SW480 (cell line): Measurements from ENCODE around the gene SERTAD1.
"Not testable (repeated sequence)": the region's sequence is repeated elsewhere in the genome, so short reads cannot be mapped to it uniquely, and the experiment has no call there.

ENCODE experiments used
- DNase-seq: peaks from one replicate; pipeline ENCODE4 v3.0.0-alpha.2; 2016; ENCODE audit warnings: low spot score

SERTAD1 gene

GRCh38 chr19:40425450-40426287 is at the start of gene SERTAD1:
Gene SERTAD1, minus strand, starts transcription at chr19:40425992. Its CDS starts 2,446 bp downstream, at chr19:40423546.
- DNase-seq = peak; percentile 100

- no peak for DNase-seq
Measured at GRCh38 chr19:40474737-40475136, 48.9 kb upstream of the SERTAD1 start.

GRCh38 chr19:40472516-40472915 is 46.7 kb upstream of the SERTAD1 start:
- DNase-seq = no peak

GRCh38 chr19:40471111-40471510 is 45.3 kb upstream of the SERTAD1 start:
- DNase-seq = no peak

- DNase-seq = no peak
Measured at GRCh38 chr19:40469011-40469410, 43.2 kb upstream of the SERTAD1 start.

GRCh38 chr19:40466985-40467734 is 41.4 kb upstream of the SERTAD1 start, which contains the start of gene SPTBN4:
Gene SPTBN4, plus strand, starts transcription at chr19:40467001. Its CDS starts 5,621 bp downstream, at chr19:40472622.
- no peak for DNase-seq

- no peak for DNase-seq
Measured at GRCh38 chr19:40466219-40466984, 40.6 kb upstream of the SERTAD1 start.

GRCh38 chr19:40465557-40466218 is 39.9 kb upstream of the SERTAD1 start, which contains the start of gene BLVRB:
Gene BLVRB, minus strand, starts transcription at chr19:40465745. Its CDS starts 57 bp downstream, at chr19:40465688.
- peak; percentile 99 for DNase-seq

- DNase-seq = peak; percentile 92
Measured at GRCh38 chr19:40465025-40465556, 39.3 kb upstream of the SERTAD1 start.

- peak; percentile 90 for DNase-seq
Measured at GRCh38 chr19:40464059-40465024, 38.5 kb upstream of the SERTAD1 start.

GRCh38 chr19:40463587-40464037 is 37.8 kb upstream of the SERTAD1 start:
- DNase-seq = not testable (repeated sequence)

GRCh38 chr19:40461669-40462221 is 36.0 kb upstream of the SERTAD1 start:
- no peak for DNase-seq

GRCh38 chr19:40460185-40460584 is 34.4 kb upstream of the SERTAD1 start:
- no peak for DNase-seq

GRCh38 chr19:40458597-40458974 is 32.8 kb upstream of the SERTAD1 start:
- DNase-seq = no peak

- DNase-seq = no peak
Measured at GRCh38 chr19:40457953-40458596, 32.3 kb upstream of the SERTAD1 start.

GRCh38 chr19:40457048-40457447 is 31.3 kb upstream of the SERTAD1 start:
- DNase-seq = no peak

- peak; percentile 33 for DNase-seq
Measured at GRCh38 chr19:40453943-40454342, 28.2 kb upstream of the SERTAD1 start.

- no peak for DNase-seq
Measured at GRCh38 chr19:40453151-40453735, 27.5 kb upstream of the SERTAD1 start.

GRCh38 chr19:40452016-40452415 is 26.2 kb upstream of the SERTAD1 start:
- no peak for DNase-seq
